HepG2 (cell line): ENCODE data around the gene NPHP4. TPM values are rescaled to one million over a fixed set of nuclear protein-coding genes. Genes with fewer than 3 reads are reported as not detected.

Experiments
- ATAC-seq: fragments of 200-7000 bp; cut with Tn5 transposase; 3 replicates; pipeline ENCODE4 v1.9.1; 2020; ENCODE audit warnings: mild to moderate bottlenecking, moderate library complexity
- BruUV-seq: library from RNA; stranded (reverse); fragments of 400-500 nt; replicated peaks from 2 replicates; lab custom pipeline; 2021; lab: Mats Ljungman, UMichigan
- CTCF ChIA-PET: fragments of 300-600 bp; formaldehyde crosslinking; extraction: SDS; loops from one replicate; lab custom pipeline; 2021; ENCODE audit warnings: low total read pairs, inconsistent platforms, low intra/inter-chr PET ratio; lab: Yijun Ruan, JAX
- POLR2A ChIA-PET: fragments of 350-600 bp; sonication (Branson Sonifier 250); formaldehyde crosslinking; loops from one replicate; lab custom pipeline; 2020; ENCODE audit warnings: antibody characterized with exemption, inconsistent platforms; lab: Yijun Ruan, JAX
- DNase-seq: peaks from one replicate; pipeline ENCODE4 v3.0.0-alpha.2; 2015; ENCODE audit warnings: low spot score
- FAIRE-seq: peaks from 3 replicates; lab custom pipeline; 2011; peaks lifted over from hg19 to GRCh38; lab: Jason Lieb, UNC
- H2AFZ ChIP-seq: one replicate; pipeline ENCODE4 v1.6.1; 2011; ENCODE audit warnings: low read length, inconsistent platforms
- H3K27ac ChIP-seq: fragments of 300-600 bp; 3 replicates; pipeline ENCODE4 v1.8.0; 2011; ENCODE audit warnings: mixed run types, mild to moderate bottlenecking, mixed read lengths, low read length, inconsistent platforms; ENCODE audit not compliant: insufficient read depth; ENCODE audit errors: extremely low read length
- H3K27me3 ChIP-seq, 2 experiments: fragments of 200-600 bp in 1 of 2; 2 replicates in 1 of 2; 3 replicates in 1 of 2; pipeline versions ENCODE4 v1.6.0 to v1.8.0; 2011; ENCODE audit warnings: low read length in 2 of 2, mild to moderate bottlenecking in 2 of 2, moderate library complexity in 2 of 2, inconsistent platforms in 1 of 2; ENCODE audit not compliant: insufficient read depth in 2 of 2, control insufficient read depth in 1 of 2
- H3K36me3 ChIP-seq, 2 experiments: fragments of 200-600 bp in 1 of 2; replicated peaks in 1 of 2; 2 replicates in 1 of 2; 3 replicates in 1 of 2; pipeline versions ENCODE4 v1.5.1 to v1.8.0; 2011; ENCODE audit warnings: low read length in 2 of 2, inconsistent platforms in 1 of 2; ENCODE audit not compliant: insufficient read depth in 2 of 2, control insufficient read depth in 1 of 2
- H3K4me1 ChIP-seq: 2 replicates; pipeline ENCODE4 v1.5.1; 2012; ENCODE audit warnings: low read length, inconsistent platforms; ENCODE audit not compliant: insufficient read depth
- H3K4me2 ChIP-seq: 2 replicates; pipeline ENCODE4 v1.6.0; 2011; ENCODE audit warnings: low read depth, low read length, inconsistent platforms
- H3K4me3 ChIP-seq, 3 experiments: fragments of 200-600 bp in 1 of 3; sonication (generic), shearing (Covaris generic) in 1 of 3; replicated peaks in 1 of 3; 2 replicates each; pipeline ENCODE4 v1.5.1; 2011 to 2016; ENCODE audit warnings: low read length in 3 of 3, inconsistent platforms in 2 of 3, low read depth in 2 of 3, mild to moderate bottlenecking in 2 of 3, control low read depth in 1 of 3, mixed read lengths in 1 of 3; ENCODE audit not compliant: insufficient read depth in 1 of 3
- H3K79me2 ChIP-seq: one replicate; pipeline ENCODE4 v1.6.1; 2011; ENCODE audit warnings: low read length, inconsistent platforms; ENCODE audit not compliant: insufficient read depth
- H3K9ac ChIP-seq: 2 replicates; pipeline ENCODE4 v1.6.0; 2011; ENCODE audit warnings: mild to moderate bottlenecking, low read depth, low read length, inconsistent platforms; ENCODE audit not compliant: insufficient read depth
- H3K9me3 ChIP-seq: 2 replicates; pipeline ENCODE4 v1.5.1; 2012; ENCODE audit warnings: mild to moderate bottlenecking, low read length
- H4K20me1 ChIP-seq: 2 replicates; pipeline ENCODE4 v1.6.0; 2011; ENCODE audit warnings: inconsistent platforms, mild to moderate bottlenecking, low read length, moderate library complexity; ENCODE audit not compliant: insufficient read depth
- ELF4 ChIP-seq: sonication (generic); formaldehyde crosslinking; IDR thresholded peaks from 2 replicates; pipeline ENCODE4 v1.5.0; 2020; ENCODE audit warnings: missing genetic modification reagents, mild to moderate bottlenecking, moderate library complexity, borderline replicate concordance
- KDM2A ChIP-seq: sonication (generic); formaldehyde crosslinking; IDR thresholded peaks from 2 replicates; pipeline ENCODE4 v1.4.0; 2020; ENCODE audit warnings: low read depth, missing genetic modification reagents, borderline replicate concordance
- MYNN ChIP-seq: sonication (generic); formaldehyde crosslinking; IDR thresholded peaks from 2 replicates; pipeline ENCODE4 v1.4.0; 2020; ENCODE audit warnings: mild to moderate bottlenecking, low read depth, missing genetic modification reagents
- NAIF1 ChIP-seq: sonication (generic); formaldehyde crosslinking; IDR thresholded peaks from 2 replicates; pipeline ENCODE4 v1.5.0; 2020; ENCODE audit warnings: mild to moderate bottlenecking, missing genetic modification reagents, borderline replicate concordance
- NCOA1 ChIP-seq: sonication (generic); formaldehyde crosslinking; IDR thresholded peaks from 2 replicates; pipeline ENCODE4 v1.9.0; 2021; ENCODE audit warnings: missing genetic modification reagents
- NFYC ChIP-seq: IDR thresholded peaks from 2 replicates; pipeline ENCODE4 v1.6.1; 2016; ENCODE audit warnings: missing genetic modification reagents, missing compliant biosample characterization
- ZFP37 ChIP-seq: sonication (generic); formaldehyde crosslinking; IDR thresholded peaks from 2 replicates; pipeline ENCODE4 v1.4.0; 2020; ENCODE audit warnings: missing genetic modification reagents, borderline replicate concordance
- WGBS: methylation state at CpG from one replicate; pipeline ENCODE4 v1.1.6; 2017; ENCODE audit warnings: low lambda C conversion rate; 5-methylcytosine and 5-hydroxymethylcytosine counted together
- in situ Hi-C: cut with HindIII; loops from 2 replicates; pipeline ENCODE4 v1.10.0; 2017; ENCODE audit warnings: low pct_unique_long_range_greater_than_20kb; ENCODE audit not compliant: extremely low pct_ligation_motif_present
- intact Hi-C: fragments of 100-400 bp; cut with micrococcal nuclease; formaldehyde crosslinking; loops from one replicate; pipeline ENCODE4 v1.10.0; 2022; ENCODE audit not compliant: unreplicated experiment
- polyA plus RNA-seq, 8 experiments: library from polyadenylated mRNA; depleted of rRNA in 3 of 8; stranded (reverse) in 7 of 8; unstranded in 1 of 8; fragments of >200 nt; fragmentation: Illumina TruSeq in 4 of 8; extraction: Trizol in 4 of 8; gene quantifications; 2 replicates each; pipeline versions ENCODE4 v1.2.1 to v1.2.3, GENCODE V29; 2011 to 2016; ENCODE audit warnings: low read depth in 4 of 8, missing spikeins in 1 of 8, mixed read lengths in 1 of 8; ENCODE audit not compliant: insufficient read depth in 1 of 8
- total RNA-seq, 5 experiments: library from RNA; depleted of rRNA; stranded (reverse); fragments of >200 nt; fragmentation: Illumina TruSeq; extraction: Trizol; gene quantifications; 2 replicates each; pipeline ENCODE4 v1.2.3, GENCODE V29; 2016; ENCODE audit warnings: low read depth in 1 of 5
- TF ChIP-seq, protein P1 (sequence below): sonication (generic); formaldehyde crosslinking; IDR thresholded peaks from 2 replicates; pipeline ENCODE4 v1.5.0; 2020; ENCODE audit warnings: mild to moderate bottlenecking, missing genetic modification reagents, borderline replicate concordance
- TF ChIP-seq, protein P2 (sequence below): sonication (generic); formaldehyde crosslinking; conservative IDR thresholded peaks from 2 replicates; pipeline ENCODE4 v1.4.0; 2020; ENCODE audit warnings: missing genetic modification reagents
- TF ChIP-seq, protein P3 (sequence below): IDR thresholded peaks from 2 replicates; pipeline ENCODE4 v1.6.1; 2016; ENCODE audit warnings: low read depth, control low read depth

NPHP4 gene
- total and polyA plus RNA-seq, 2 of the 13 experiments (the other 11 are each of a cell fraction or from before 2014, with no cell fraction given), result 4.4 to 6.8 TPM

DNA sequence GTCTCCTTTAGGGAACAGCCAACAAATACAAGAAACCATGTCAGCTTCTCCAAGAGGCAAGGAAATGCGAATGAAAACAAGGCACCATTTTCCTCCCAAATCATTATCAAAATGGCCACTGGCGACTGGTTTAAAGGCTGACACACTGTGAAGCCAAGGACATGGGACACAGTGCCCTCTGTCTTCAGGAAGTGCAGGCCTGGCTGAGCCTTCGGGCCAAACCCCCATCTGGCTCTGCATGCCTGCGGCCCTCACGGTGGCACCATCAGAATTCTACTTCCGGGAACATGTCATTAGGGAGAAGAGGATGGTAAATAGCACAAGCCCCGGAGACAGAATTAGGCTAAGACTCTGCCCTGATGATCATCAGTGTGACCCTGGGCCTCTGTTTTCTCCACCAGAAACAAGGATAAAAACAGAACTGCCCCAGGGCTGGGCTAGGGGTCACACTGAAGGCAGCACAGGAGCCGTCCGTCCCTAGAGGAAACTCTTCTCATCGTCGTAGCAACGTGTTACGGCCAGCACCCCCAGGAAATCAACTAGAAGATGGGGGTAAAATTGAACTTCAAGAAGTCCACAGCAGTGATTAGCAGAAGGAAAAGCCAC is 103.5 kb downstream of the NPHP4 start (continued):
- TF ChIP-seq KDM2A (CRISPR knock-in tag) (no peak), MYNN (CRISPR knock-in tag) (no peak)
- TF ChIP-seq, protein P1, sequence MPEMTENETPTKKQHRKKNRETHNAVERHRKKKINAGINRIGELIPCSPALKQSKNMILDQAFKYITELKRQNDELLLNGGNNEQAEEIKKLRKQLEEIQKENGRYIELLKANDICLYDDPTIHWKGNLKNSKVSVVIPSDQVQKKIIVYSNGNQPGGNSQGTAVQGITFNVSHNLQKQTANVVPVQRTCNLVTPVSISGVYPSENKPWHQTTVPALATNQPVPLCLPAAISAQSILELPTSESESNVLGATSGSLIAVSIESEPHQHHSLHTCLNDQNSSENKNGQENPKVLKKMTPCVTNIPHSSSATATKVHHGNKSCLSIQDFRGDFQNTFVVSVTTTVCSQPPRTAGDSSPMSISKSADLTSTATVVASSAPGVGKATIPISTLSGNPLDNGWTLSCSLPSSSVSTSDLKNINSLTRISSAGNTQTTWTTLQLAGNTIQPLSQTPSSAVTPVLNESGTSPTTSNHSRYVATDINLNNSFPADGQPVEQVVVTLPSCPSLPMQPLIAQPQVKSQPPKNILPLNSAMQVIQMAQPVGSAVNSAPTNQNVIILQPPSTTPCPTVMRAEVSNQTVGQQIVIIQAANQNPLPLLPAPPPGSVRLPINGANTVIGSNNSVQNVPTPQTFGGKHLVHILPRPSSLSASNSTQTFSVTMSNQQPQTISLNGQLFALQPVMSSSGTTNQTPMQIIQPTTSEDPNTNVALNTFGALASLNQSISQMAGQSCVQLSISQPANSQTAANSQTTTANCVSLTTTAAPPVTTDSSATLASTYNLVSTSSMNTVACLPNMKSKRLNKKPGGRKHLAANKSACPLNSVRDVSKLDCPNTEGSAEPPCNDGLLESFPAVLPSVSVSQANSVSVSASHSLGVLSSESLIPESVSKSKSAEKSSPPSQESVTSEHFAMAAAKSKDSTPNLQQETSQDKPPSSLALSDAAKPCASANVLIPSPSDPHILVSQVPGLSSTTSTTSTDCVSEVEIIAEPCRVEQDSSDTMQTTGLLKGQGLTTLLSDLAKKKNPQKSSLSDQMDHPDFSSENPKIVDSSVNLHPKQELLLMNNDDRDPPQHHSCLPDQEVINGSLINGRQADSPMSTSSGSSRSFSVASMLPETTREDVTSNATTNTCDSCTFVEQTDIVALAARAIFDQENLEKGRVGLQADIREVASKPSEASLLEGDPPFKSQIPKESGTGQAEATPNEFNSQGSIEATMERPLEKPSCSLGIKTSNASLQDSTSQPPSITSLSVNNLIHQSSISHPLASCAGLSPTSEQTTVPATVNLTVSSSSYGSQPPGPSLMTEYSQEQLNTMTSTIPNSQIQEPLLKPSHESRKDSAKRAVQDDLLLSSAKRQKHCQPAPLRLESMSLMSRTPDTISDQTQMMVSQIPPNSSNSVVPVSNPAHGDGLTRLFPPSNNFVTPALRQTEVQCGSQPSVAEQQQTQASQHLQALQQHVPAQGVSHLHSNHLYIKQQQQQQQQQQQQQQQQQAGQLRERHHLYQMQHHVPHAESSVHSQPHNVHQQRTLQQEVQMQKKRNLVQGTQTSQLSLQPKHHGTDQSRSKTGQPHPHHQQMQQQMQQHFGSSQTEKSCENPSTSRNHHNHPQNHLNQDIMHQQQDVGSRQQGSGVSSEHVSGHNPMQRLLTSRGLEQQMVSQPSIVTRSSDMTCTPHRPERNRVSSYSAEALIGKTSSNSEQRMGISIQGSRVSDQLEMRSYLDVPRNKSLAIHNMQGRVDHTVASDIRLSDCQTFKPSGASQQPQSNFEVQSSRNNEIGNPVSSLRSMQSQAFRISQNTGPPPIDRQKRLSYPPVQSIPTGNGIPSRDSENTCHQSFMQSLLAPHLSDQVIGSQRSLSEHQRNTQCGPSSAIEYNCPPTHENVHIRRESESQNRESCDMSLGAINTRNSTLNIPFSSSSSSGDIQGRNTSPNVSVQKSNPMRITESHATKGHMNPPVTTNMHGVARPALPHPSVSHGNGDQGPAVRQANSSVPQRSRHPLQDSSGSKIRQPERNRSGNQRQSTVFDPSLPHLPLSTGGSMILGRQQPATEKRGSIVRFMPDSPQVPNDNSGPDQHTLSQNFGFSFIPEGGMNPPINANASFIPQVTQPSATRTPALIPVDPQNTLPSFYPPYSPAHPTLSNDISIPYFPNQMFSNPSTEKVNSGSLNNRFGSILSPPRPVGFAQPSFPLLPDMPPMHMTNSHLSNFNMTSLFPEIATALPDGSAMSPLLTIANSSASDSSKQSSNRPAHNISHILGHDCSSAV (CRISPR knock-in tag), result no peak

DNA sequence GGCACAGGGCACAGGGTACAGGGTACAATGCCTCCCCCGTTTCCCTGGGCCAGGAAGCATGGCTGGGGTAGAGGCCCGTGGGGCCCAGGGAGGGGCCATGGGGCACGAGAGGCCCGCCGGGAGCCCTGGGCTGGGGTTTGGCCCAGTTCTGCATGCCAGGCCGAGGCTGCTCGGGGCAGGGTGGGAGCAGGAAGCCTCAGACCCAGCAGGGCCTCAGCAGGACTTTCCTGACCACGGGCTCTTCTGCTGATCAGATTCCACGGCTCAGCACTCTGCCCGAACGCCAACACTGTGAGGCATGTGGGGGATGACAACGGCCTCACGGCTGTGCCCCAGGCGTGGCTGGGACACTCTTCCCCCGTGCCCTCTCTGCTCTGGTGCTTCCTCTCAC is 104.3 kb downstream of the NPHP4 start:
- no peaks in the 10 kb centered on the region for H3K27me3 ChIP-seq
- no peak overlapping the region for H3K27ac ChIP-seq
- no peak overlapping the region for H3K4me2 ChIP-seq
- DNase-seq (no peak), ATAC-seq (no peak; the same call in 2 of the 3 replicates), FAIRE-seq (no peak)
- no peak overlapping the region for H3K4me3 ChIP-seq
- intact Hi-C loops (no loop called here), in situ Hi-C loops (no loop called here)
- H3K9ac ChIP-seq, result no peak overlapping the region
- no TSS peak for BruUV-seq
- no peaks in the 10 kb centered on the region for H3K4me1 ChIP-seq
- no peaks in the 10 kb centered on the region for H3K9me3 ChIP-seq
- peaks cover 3 to 28% of the 10 kb centered on the region in 2 experiments; a peak in 4 of 5 replicates for H3K36me3 ChIP-seq
- no peak overlapping the region for H2AFZ ChIP-seq
- H3K79me2 ChIP-seq, result no peaks in the 10 kb centered on the region
- H4K20me1 ChIP-seq, result no peaks in the 10 kb centered on the region
- CTCF ChIA-PET, result no interaction called here
- POLR2A ChIA-PET, result no interaction called here
- WGBS, result 100% methylated on average over 3 of the region's 15 CpGs
- TF ChIP-seq ELF4 (CRISPR knock-in tag) (no peak), NAIF1 (no peak), ZFP37 (CRISPR knock-in tag) (no peak), NCOA1 (no peak), NFYC (no peak)
- TF ChIP-seq, protein P2, sequence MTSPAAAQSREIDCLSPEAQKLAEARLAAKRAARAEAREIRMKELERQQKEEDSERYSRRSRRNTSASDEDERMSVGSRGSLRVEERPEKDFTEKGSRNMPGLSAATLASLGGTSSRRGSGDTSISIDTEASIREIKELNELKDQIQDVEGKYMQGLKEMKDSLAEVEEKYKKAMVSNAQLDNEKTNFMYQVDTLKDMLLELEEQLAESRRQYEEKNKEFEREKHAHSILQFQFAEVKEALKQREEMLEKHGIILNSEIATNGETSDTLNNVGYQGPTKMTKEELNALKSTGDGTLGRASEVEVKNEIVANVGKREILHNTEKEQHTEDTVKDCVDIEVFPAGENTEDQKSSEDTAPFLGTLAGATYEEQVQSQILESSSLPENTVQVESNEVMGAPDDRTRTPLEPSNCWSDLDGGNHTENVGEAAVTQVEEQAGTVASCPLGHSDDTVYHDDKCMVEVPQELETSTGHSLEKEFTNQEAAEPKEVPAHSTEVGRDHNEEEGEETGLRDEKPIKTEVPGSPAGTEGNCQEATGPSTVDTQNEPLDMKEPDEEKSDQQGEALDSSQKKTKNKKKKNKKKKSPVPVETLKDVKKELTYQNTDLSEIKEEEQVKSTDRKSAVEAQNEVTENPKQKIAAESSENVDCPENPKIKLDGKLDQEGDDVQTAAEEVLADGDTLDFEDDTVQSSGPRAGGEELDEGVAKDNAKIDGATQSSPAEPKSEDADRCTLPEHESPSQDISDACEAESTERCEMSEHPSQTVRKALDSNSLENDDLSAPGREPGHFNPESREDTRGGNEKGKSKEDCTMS (CRISPR knock-in tag), result no peak
- TF ChIP-seq, protein P3, sequence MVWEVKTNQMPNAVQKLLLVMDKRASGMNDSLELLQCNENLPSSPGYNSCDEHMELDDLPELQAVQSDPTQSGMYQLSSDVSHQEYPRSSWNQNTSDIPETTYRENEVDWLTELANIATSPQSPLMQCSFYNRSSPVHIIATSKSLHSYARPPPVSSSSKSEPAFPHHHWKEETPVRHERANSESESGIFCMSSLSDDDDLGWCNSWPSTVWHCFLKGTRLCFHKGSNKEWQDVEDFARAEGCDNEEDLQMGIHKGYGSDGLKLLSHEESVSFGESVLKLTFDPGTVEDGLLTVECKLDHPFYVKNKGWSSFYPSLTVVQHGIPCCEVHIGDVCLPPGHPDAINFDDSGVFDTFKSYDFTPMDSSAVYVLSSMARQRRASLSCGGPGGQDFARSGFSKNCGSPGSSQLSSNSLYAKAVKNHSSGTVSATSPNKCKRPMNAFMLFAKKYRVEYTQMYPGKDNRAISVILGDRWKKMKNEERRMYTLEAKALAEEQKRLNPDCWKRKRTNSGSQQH, result no peak
